ENCODE results near the gene PCDHB11. TPM values are rescaled to one million over a fixed set of nuclear protein-coding genes. Genes with fewer than 3 reads are reported as not detected.
A peak's percentile ranks its signal among the peaks of the same experiment; 100 is the strongest.
"Not testable (repeated sequence)": the region's sequence is repeated elsewhere in the genome, so short reads cannot be mapped to it uniquely, and the experiment has no call there.

PCDHB11 gene
- polyA plus RNA-seq, 3 donors = 4.0 to 6.3 (median 4.7) TPM

GRCh38 chr5:141216035-141216434 lies 16.6 kb downstream of the PCDHB11 start:
- DNase-seq (ENCODE audit: extremely low read depth in 1 of 11, low read depth in 9 of 11, low spot score in 4 of 11) = not testable (repeated sequence)

GRCh38 chr5:141223112-141223783 lies 23.8 kb downstream of the PCDHB11 start, which contains the start of gene PCDHB14:
Gene PCDHB14 (plus strand): TSS chr5:141223343. CDS start chr5:141223506, 163 bp downstream.
- peak in 1 of 11 donors; percentile 12 for DNase-seq (ENCODE audit: extremely low read depth in 1 of 11, low read depth in 9 of 11, low spot score in 4 of 11)

- DNase-seq (ENCODE audit: extremely low read depth in 1 of 11, low read depth in 9 of 11, low spot score in 4 of 11) = not testable (repeated sequence)
Measured at GRCh38 chr5:141224844-141225243, 25.4 kb downstream of the PCDHB11 start.

GRCh38 chr5:141225421-141225820 lies 26.0 kb downstream of the PCDHB11 start:
- DNase-seq (ENCODE audit: extremely low read depth in 1 of 11, low read depth in 9 of 11, low spot score in 4 of 11) = not testable (repeated sequence)

- peak in 1 of 11 donors; percentile 9 for DNase-seq (ENCODE audit: extremely low read depth in 1 of 11, low read depth in 9 of 11, low spot score in 4 of 11)
Measured at GRCh38 chr5:141234109-141234667, 34.8 kb downstream of the PCDHB11 start.

- not testable (repeated sequence) for DNase-seq (ENCODE audit: extremely low read depth in 1 of 11, low read depth in 9 of 11, low spot score in 4 of 11)
Measured at GRCh38 chr5:141235922-141236321, 36.5 kb downstream of the PCDHB11 start.

GRCh38 chr5:141236516-141237313 lies 37.3 kb downstream of the PCDHB11 start:
- DNase-seq (ENCODE audit: extremely low read depth in 1 of 11, low read depth in 9 of 11, low spot score in 4 of 11) = no peak

GRCh38 chr5:141241496-141241895 lies 42.1 kb downstream of the PCDHB11 start:
- no peak for DNase-seq (ENCODE audit: extremely low read depth in 1 of 11, low read depth in 9 of 11, low spot score in 4 of 11)

GRCh38 chr5:141245250-141245717 lies 45.9 kb downstream of the PCDHB11 start, which contains the start of gene PCDHB15:
Gene PCDHB15 (plus strand): TSS chr5:141245395. CDS start chr5:141245579, 184 bp downstream.
- DNase-seq (ENCODE audit: extremely low read depth in 1 of 11, low read depth in 9 of 11, low spot score in 4 of 11) = peak in 2 of 11 donors; percentile 20 to 27

- DNase-seq (ENCODE audit: extremely low read depth in 1 of 11, low read depth in 9 of 11, low spot score in 4 of 11) = not testable (repeated sequence)
Measured at GRCh38 chr5:141246971-141247370, 47.5 kb downstream of the PCDHB11 start.

- DNase-seq (ENCODE audit: extremely low read depth in 1 of 11, low read depth in 9 of 11, low spot score in 4 of 11) = not testable (repeated sequence)
Measured at GRCh38 chr5:141247434-141247833, 48.0 kb downstream of the PCDHB11 start.

GRCh38 chr5:141250576-141250975 lies 51.1 kb downstream of the PCDHB11 start:
- DNase-seq (ENCODE audit: extremely low read depth in 1 of 11, low read depth in 9 of 11, low spot score in 4 of 11) = no peak

Other genes with a start within 250 kb of the PCDHB11 start
- under 1 TPM; 0.52 to 0.65 (median 0.64) TPM for gene PCDHAC2, start 233.2 kb upstream of the PCDHB11 start, polyA plus RNA-seq (ENCODE audit: insufficient read length in 3 of 3)
- under 1 TPM; 0.04 to 0.12 (median 0.12) TPM for gene PCDHB1, start 148.3 kb upstream of the PCDHB11 start, polyA plus RNA-seq (ENCODE audit: insufficient read length in 3 of 3)
- 10 to 100 TPM in 1 of 3 donors, 1 to 10 TPM in 2; 4.9 to 11.5 (median 5.1) TPM for gene PCDHB2, start 105.0 kb upstream of the PCDHB11 start, polyA plus RNA-seq (ENCODE audit: insufficient read length in 3 of 3)
- gene PCDHB3, start 99.2 kb upstream of the PCDHB11 start, polyA plus RNA-seq (ENCODE audit: insufficient read length in 3 of 3) = 1 to 10 TPM; 3.3 to 3.9 (median 3.5) TPM
- 1 to 10 TPM; 1.2 to 2.6 (median 1.7) TPM for gene PCDHB4, start 77.8 kb upstream of the PCDHB11 start, polyA plus RNA-seq (ENCODE audit: insufficient read length in 3 of 3)
- gene PCDHB5, start 64.4 kb upstream of the PCDHB11 start, polyA plus RNA-seq (ENCODE audit: insufficient read length in 3 of 3) = 1 to 10 TPM; 6.0 to 9.0 (median 8.5) TPM
- 1 to 10 TPM; 2.4 to 3.2 (median 3.0) TPM for gene PCDHB6, start 49.6 kb upstream of the PCDHB11 start, polyA plus RNA-seq (ENCODE audit: insufficient read length in 3 of 3)
- gene PCDHB7, start 27.0 kb upstream of the PCDHB11 start, polyA plus RNA-seq (ENCODE audit: insufficient read length in 3 of 3) = 1 to 10 TPM; 4.0 to 4.4 (median 4.2) TPM
- 1 to 10 TPM; 1.8 to 3.7 (median 2.4) TPM for gene PCDHB8, start 21.8 kb upstream of the PCDHB11 start, polyA plus RNA-seq (ENCODE audit: insufficient read length in 3 of 3)
- 1 to 10 TPM; 5.0 to 7.6 (median 5.1) TPM for gene PCDHB16, start 17.2 kb upstream of the PCDHB11 start, polyA plus RNA-seq (ENCODE audit: insufficient read length in 3 of 3)
- 1 to 10 TPM; 4.1 to 4.4 (median 4.3) TPM for gene PCDHB9, start 12.5 kb upstream of the PCDHB11 start, polyA plus RNA-seq (ENCODE audit: insufficient read length in 3 of 3)
- 1 to 10 TPM; 4.8 to 7.5 (median 6.8) TPM for gene PCDHB10, start 7.3 kb upstream of the PCDHB11 start, polyA plus RNA-seq (ENCODE audit: insufficient read length in 3 of 3)
- gene PCDHB12, start 9.1 kb downstream of the PCDHB11 start, polyA plus RNA-seq (ENCODE audit: insufficient read length in 3 of 3) = 1 to 10 TPM; 4.6 to 5.1 (median 5.0) TPM
- 1 to 10 TPM; 6.9 to 7.9 (median 7.2) TPM for gene PCDHB13, start 14.3 kb downstream of the PCDHB11 start, polyA plus RNA-seq (ENCODE audit: insufficient read length in 3 of 3)
- gene PCDHB14, start 23.7 kb downstream of the PCDHB11 start, polyA plus RNA-seq (ENCODE audit: insufficient read length in 3 of 3) = 10 to 100 TPM in 2 of 3 donors, 1 to 10 TPM in 1; 9.5 to 11.6 (median 10.6) TPM
- 10 to 100 TPM; 13.2 to 15.0 (median 14.9) TPM for gene PCDHB15, start 45.8 kb downstream of the PCDHB11 start, polyA plus RNA-seq (ENCODE audit: insufficient read length in 3 of 3)
- gene SLC25A2, start 104.4 kb downstream of the PCDHB11 start, polyA plus RNA-seq (ENCODE audit: insufficient read length in 3 of 3) = under 1 TPM in 2 of 3 donors, not detected in 1; 0.14 to 0.35 TPM
- 100 to 1,000 TPM; 134 to 184 (median 157) TPM for gene TAF7, start 121.2 kb downstream of the PCDHB11 start, polyA plus RNA-seq (ENCODE audit: insufficient read length in 3 of 3)
- 1 to 10 TPM in 2 of 3 donors, under 1 TPM in 1; 0.92 to 1.2 (median 1.0) TPM for gene PCDHGA1, start 130.9 kb downstream of the PCDHB11 start, polyA plus RNA-seq (ENCODE audit: insufficient read length in 3 of 3)
- gene PCDHGA2, start 139.1 kb downstream of the PCDHB11 start, polyA plus RNA-seq (ENCODE audit: insufficient read length in 3 of 3) = 1 to 10 TPM; 6.0 to 7.9 (median 6.1) TPM
- 1 to 10 TPM; 3.1 to 4.2 (median 3.6) TPM for gene PCDHGA3, start 144.2 kb downstream of the PCDHB11 start, polyA plus RNA-seq (ENCODE audit: insufficient read length in 3 of 3)
- gene PCDHGB1, start 150.5 kb downstream of the PCDHB11 start, polyA plus RNA-seq (ENCODE audit: insufficient read length in 3 of 3) = 1 to 10 TPM; 1.5 to 2.5 (median 2.2) TPM
- gene PCDHGA4, start 155.4 kb downstream of the PCDHB11 start, polyA plus RNA-seq (ENCODE audit: insufficient read length in 3 of 3) = 1 to 10 TPM; 2.0 to 3.4 (median 2.2) TPM
- gene PCDHGB2, start 160.4 kb downstream of the PCDHB11 start, polyA plus RNA-seq (ENCODE audit: insufficient read length in 3 of 3) = 1 to 10 TPM; 3.5 to 4.3 (median 3.8) TPM
- 1 to 10 TPM; 2.1 to 2.7 (median 2.6) TPM for gene PCDHGA5, start 164.5 kb downstream of the PCDHB11 start, polyA plus RNA-seq (ENCODE audit: insufficient read length in 3 of 3)
- gene PCDHGB3, start 170.6 kb downstream of the PCDHB11 start, polyA plus RNA-seq (ENCODE audit: insufficient read length in 3 of 3) = 1 to 10 TPM; 2.1 to 2.5 (median 2.5) TPM
- gene PCDHGA6, start 174.3 kb downstream of the PCDHB11 start, polyA plus RNA-seq (ENCODE audit: insufficient read length in 3 of 3) = 1 to 10 TPM; 6.5 to 8.0 (median 7.2) TPM
- 1 to 10 TPM; 2.0 to 2.7 (median 2.5) TPM for gene PCDHGA7, start 183.1 kb downstream of the PCDHB11 start, polyA plus RNA-seq (ENCODE audit: insufficient read length in 3 of 3)
- 1 to 10 TPM; 4.9 to 6.5 (median 6.1) TPM for gene PCDHGB4, start 188.1 kb downstream of the PCDHB11 start, polyA plus RNA-seq (ENCODE audit: insufficient read length in 3 of 3)
- gene PCDHGA8, start 193.0 kb downstream of the PCDHB11 start, polyA plus RNA-seq (ENCODE audit: insufficient read length in 3 of 3) = 1 to 10 TPM in 1 of 3 donors, under 1 TPM in 2; 0.58 to 1.0 (median 0.61) TPM
- 10 to 100 TPM in 2 of 3 donors, 1 to 10 TPM in 1; 8.6 to 11.5 (median 10.8) TPM for gene PCDHGB5, start 198.3 kb downstream of the PCDHB11 start, polyA plus RNA-seq (ENCODE audit: insufficient read length in 3 of 3)
- 1 to 10 TPM; 3.6 to 6.2 (median 5.4) TPM for gene PCDHGA9, start 203.2 kb downstream of the PCDHB11 start, polyA plus RNA-seq (ENCODE audit: insufficient read length in 3 of 3)
- gene PCDHGB6, start 208.4 kb downstream of the PCDHB11 start, polyA plus RNA-seq (ENCODE audit: insufficient read length in 3 of 3) = 1 to 10 TPM; 6.7 to 7.6 (median 7.6) TPM
- 1 to 10 TPM; 3.0 to 3.7 (median 3.3) TPM for gene PCDHGA10, start 213.4 kb downstream of the PCDHB11 start, polyA plus RNA-seq (ENCODE audit: insufficient read length in 3 of 3)
- 10 to 100 TPM; 15.2 to 16.6 (median 15.7) TPM for gene PCDHGB7, start 218.1 kb downstream of the PCDHB11 start, polyA plus RNA-seq (ENCODE audit: insufficient read length in 3 of 3)
- gene PCDHGA11, start 221.4 kb downstream of the PCDHB11 start, polyA plus RNA-seq (ENCODE audit: insufficient read length in 3 of 3) = 1 to 10 TPM; 3.9 to 5.4 (median 5.2) TPM
- gene PCDHGA12, start 230.9 kb downstream of the PCDHB11 start, polyA plus RNA-seq (ENCODE audit: insufficient read length in 3 of 3) = 1 to 10 TPM; 1.5 to 3.0 (median 1.9) TPM

Measured in renal cortex interstitium (tissue), 11 donors.